Medulla oblongata (tissue), 1 donor: Measurements from ENCODE around the gene SEMA6B.

Experiments used
- DNase-seq: peaks from one replicate; pipeline ENCODE4 v3.0.0-alpha.2; 2015; ENCODE audit errors: extremely low spot score

Gene SEMA6B

GRCh38 chr19:4493104-4493928 lies 66.2 kb downstream of the SEMA6B start:
- DNase-seq: no peak
